Smooth muscle cell of the brain vasculature (primary cell): ENCODE data around the gene ANKRD65.
"Not testable (repeated sequence)": the region's sequence is repeated elsewhere in the genome, so short reads cannot be mapped to it uniquely, and the experiment has no call there.

Experiments
- DNase-seq: peaks from one replicate; pipeline ENCODE4 v3.0.0-alpha.2; 2012; ENCODE audit warnings: low read depth, low spot score

Gene ANKRD65

GRCh38 chr1:1421147-1421906, at the start of gene ANKRD65:
ANKRD65 (minus strand) TSS chr1:1421276; CDS start chr1:1421005, 271 bp downstream.
- DNase-seq: no peak

- DNase-seq: not testable (repeated sequence)
Measured at GRCh38 chr1:1468196-1468985, 47.3 kb upstream of the ANKRD65 start.

DNA sequence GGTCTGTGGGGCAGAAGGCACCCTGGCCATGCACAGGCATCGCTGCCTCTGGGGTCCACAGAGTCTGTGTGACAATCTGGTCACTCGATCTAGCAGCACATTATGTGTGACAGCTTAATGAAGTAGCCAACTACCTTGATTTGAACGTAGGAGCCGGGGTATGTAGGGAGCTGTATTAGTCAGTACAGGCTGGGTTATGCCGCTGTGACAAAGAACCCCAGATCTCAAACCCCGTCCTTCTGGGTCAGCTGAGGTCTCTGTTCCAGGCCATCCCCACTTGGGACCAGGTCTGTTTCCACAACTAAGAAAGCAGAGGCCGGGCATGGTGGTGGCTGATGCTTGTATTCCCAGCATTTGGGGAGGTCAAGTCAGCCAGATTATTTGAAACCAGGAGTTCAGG, 42.2 kb upstream of the ANKRD65 start:
- DNase-seq: no peak

GRCh38 chr1:1462318-1462966, 41.4 kb upstream of the ANKRD65 start:
- no peak for DNase-seq

- no peak for DNase-seq
Measured at GRCh38 chr1:1461721-1462317, 40.7 kb upstream of the ANKRD65 start.

DNA sequence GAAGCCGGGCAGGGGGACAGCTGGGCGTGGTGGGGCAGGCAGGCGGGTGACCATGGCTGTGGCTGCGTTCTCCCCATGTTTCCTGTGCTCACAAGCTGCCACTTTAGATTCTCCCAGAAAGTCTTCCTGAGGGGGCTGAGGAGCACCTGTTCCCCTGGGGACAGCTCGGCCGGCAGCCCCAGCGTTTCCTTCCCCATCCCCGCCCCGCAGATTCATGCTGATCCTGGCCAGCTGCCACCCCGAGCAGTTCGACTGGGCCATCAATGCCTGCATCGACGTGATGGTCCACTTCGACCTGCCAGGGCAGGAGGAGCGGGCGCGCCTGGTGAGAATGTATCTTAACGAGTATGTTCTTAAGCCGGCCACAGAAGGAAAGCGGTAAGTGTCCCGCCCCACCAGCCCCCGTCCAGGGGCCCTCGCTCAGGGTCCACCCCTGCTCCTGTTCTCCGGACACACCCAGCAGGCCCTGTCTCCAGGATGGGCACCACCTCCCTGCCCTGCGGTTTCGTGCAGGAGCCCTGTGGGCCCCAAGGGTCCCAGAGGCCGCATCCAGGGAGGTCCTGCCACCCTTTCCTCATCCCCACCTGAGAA, 39.6 kb upstream of the ANKRD65 start:
- DNase-seq: no peak

DNA sequence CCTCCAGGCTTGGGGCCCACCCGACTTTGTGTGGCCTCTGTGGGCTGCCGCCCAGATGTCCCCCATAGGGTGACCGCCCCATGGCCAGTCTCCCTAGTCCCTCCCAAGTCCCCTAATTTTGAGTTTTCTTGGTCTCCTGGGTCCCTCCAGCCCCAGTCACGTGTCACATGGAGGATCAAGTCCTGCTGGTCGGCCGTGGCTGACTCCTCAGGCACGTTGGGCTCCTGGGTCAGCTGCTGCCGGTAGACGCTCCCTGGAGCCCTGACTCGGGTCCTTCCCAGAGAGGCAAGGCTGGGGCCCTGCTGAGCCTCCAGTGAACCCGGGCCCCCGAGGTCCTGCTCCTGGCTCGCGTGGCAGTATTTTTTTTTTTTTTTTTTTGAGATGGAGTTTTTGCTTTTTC, 38.6 kb upstream of the ANKRD65 start:
- not testable (repeated sequence) for DNase-seq

- not testable (repeated sequence) for DNase-seq
Measured at GRCh38 chr1:1459156-1459555, 38.1 kb upstream of the ANKRD65 start.

DNA sequence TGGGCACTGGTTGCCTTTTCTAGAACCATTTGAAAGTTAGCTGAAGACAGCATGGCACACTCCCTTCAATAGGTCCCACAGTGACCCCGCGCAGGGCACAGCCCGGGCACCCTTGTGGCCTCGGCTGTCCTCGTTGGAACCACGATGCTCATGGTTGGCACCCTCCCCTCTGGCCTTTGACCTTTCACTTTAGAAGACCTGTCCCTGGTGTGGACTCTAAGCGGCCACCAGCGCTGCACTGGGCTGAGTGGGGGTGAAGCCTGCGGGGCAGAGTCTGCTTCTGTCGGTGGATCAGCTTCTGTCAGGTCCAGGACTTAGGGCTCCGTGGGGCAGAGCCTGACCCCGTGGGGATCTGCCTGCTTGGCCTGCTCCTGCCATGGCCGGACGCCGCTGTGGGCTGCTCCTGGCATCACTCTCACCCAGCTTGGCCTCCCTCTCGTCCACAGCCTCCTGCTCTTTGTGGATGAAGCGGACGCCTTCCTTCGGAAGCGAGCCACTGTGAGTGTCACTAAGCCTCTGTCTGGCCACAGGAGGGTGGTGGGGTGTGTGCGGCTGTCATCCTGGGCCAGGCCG, 35.7 kb upstream of the ANKRD65 start:
- not testable (repeated sequence) for DNase-seq

GRCh38 chr1:1455934-1456333, 34.9 kb upstream of the ANKRD65 start:
- DNase-seq: not testable (repeated sequence)

DNA sequence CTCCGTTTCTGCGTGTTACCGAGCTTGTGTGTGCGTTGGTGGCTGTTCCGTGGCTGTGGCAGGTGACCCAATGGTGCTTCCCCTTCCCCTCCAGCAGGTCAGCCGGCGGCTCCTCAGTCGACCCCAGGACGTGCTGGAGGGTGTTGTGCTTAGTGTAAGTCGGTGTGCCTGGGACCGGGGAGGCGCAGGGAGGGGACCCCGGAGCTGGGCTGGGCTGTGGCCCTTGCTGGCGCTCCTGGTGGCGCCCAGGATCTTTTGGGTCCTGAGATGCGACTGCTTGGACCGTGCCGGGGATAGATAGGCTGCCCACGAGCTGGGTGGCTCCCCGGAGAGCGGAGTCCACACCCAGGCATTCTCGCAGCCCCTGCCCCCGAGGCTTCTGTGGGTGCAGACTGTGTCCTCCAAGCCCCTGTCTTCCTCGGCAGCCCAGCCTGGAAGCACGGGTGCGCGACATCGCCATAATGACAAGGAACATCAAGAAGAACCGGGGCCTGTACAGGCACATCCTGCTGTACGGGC, 34.3 kb upstream of the ANKRD65 start:
- DNase-seq: no peak

DNA sequence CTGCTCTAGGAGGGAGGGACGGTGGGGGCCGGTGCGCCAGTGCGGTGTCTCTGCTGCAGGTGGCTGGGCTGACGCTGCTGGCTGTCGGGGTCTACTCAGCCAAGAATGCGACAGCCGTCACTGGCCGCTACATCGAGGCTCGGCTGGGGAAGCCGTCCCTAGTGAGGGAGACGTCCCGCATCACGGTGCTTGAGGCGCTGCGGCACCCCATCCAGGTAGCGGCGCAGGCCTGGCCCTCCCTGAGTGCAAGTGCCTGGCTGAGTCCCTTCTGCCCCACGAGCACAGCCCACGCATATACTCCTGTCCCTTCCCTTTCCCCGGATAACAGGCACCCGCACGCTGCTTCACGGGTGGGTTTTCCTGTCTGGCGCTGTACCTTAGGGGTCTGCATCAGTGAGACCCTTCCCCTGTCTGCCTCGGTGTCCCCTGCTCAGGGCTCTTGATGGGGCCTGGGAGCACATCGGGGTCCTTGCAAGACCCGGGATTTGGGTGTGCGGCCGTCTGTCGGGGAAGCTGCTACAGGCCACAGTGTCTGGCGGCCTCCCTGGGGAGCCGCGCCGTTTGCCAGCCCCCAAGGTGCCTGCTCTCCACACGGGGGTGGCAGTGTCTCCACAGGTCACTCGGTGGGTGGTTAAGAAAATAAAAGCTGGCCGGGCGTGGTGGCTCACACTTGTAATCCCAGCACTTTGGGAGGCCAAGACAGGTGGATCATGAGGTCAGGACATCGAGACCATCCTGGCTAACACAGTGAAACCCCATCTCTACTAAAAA, 33.4 kb upstream of the ANKRD65 start:
- DNase-seq: not testable (repeated sequence)

DNA sequence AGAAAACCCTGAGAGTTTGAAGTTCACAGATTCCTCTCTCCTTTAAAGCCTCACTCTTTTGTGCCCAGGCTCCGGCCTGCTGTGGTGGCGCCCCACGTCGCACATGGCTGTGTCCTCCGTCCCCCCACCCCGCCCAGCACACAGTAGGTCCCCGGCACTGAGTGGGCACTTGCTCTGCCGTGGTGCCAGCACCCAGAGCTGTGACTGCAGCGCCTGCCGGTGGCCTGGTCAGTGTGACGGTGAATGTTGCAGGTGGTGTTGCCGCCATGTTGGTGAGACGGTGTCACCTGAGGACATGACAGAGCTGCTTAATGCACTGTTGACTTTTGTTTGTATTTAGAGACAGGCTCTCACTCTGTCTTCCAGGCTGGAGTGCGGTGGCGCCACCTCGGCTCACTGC, 31.8 kb upstream of the ANKRD65 start:
- no peak for DNase-seq

- DNase-seq: not testable (repeated sequence)
Measured at GRCh38 chr1:1452365-1452739, 31.3 kb upstream of the ANKRD65 start.

GRCh38 chr1:1451696-1452364, 30.8 kb upstream of the ANKRD65 start:
- DNase-seq: no peak

DNA sequence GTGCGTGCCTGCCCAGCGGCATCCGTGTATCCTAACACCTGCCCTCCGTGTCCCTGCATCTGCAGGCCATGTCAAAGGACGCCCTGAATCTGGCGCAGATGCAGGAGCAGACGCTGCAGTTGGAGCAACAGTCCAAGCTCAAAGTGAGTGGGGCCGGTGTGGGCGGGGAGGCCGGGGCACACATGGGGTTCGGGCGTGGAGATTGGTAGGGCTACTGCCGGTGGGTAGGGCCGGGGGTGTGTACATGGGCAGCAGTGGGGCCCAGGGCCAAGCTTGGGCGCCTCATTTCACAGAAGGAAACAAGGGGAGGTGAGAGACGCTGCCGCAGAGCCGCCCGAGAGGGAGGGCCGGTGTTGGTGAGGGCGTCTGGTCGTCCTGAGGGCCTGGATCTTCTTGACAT, 29.5 kb upstream of the ANKRD65 start:
- not testable (repeated sequence) for DNase-seq

DNA sequence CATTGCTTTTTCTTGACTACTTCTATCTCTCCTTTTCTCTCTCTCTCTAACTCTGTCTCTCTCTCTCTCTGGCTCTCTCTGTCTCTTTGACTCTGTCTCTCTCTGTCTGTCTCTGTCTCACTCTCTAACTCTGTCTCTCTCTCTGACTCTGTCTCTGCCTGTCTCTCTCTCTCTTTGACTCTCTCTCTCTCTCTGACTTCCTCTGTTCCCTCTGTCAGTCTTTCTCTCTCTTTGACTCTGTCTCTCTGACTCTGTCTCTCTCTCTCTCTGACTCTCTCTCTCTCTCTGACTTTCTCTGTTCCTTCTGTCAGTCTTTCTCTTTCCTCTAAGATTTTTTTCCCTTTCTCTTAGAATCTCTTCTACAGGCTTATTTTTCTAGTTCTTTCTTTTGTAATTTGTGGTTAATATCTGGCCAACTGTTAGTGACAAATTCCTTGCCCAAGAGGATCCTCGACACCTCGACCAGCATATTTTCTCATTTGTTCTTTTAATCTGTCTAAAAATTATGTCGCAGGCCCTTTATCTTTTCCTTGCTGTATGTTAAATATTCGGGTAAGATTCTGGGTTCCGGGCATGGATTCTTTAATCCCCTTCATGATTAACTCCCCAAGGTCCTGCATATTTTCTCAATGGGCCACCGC, 28.1 kb upstream of the ANKRD65 start, which contains the start of gene ATAD3C:
TSS of gene ATAD3C (plus strand) at position 591 of the 641 bp plus-strand sequence. CDS start 995 bp downstream, outside the sequence.
- DNase-seq: no peak

- DNase-seq: not testable (repeated sequence)
Measured at GRCh38 chr1:1446631-1447030, 25.6 kb upstream of the ANKRD65 start.
